HG03108 (cell line): ENCODE results near the gene HERC5.
"Not testable (repeated sequence)": the region's sequence is repeated elsewhere in the genome, so short reads cannot be mapped to it uniquely, and the experiment has no call there.

Experiments
- ATAC-seq: cut with Tn5 transposase; IDR thresholded peaks from one replicate; pipeline ENCODE4 v1.9.1; 2021; ENCODE audit warnings: moderate library complexity; ENCODE audit not compliant: unreplicated experiment

Gene HERC5

GRCh38 chr4:88517825-88518224 is 60.9 kb downstream of the HERC5 start:
- no peak for ATAC-seq

GRCh38 chr4:88518911-88519310 is 62.0 kb downstream of the HERC5 start:
- ATAC-seq = no peak

DNA sequence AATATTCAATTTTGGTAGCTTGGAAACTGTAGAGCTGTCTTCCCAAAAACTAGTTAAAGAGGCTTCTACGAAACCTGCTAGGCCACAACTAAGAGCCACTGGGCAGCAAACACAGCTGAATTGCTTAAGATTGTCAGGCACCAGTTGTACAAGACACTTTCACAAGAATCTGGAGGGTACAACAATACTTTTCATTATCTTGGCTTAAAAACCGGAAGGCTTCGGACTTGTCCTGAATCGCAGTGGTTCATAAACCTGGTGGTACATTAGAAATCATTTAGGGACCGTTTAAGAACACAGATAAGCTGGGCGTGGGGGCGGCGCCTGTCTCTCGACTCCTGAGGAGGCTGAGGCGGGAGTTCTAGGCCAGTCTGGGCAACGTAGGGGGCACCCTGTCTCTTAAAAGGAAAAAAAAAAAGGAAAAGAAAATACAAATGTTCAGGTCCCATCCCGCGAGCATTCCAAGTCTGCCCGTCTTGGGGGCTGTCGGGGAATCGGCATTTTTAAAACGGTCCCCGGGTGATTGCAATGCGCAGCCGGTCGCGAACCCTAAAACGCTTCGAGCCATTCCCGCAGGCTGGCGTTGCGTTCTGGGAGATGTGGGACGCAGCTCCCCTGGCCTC is 65.9 kb downstream of the HERC5 start:
- ATAC-seq = no peak

DNA sequence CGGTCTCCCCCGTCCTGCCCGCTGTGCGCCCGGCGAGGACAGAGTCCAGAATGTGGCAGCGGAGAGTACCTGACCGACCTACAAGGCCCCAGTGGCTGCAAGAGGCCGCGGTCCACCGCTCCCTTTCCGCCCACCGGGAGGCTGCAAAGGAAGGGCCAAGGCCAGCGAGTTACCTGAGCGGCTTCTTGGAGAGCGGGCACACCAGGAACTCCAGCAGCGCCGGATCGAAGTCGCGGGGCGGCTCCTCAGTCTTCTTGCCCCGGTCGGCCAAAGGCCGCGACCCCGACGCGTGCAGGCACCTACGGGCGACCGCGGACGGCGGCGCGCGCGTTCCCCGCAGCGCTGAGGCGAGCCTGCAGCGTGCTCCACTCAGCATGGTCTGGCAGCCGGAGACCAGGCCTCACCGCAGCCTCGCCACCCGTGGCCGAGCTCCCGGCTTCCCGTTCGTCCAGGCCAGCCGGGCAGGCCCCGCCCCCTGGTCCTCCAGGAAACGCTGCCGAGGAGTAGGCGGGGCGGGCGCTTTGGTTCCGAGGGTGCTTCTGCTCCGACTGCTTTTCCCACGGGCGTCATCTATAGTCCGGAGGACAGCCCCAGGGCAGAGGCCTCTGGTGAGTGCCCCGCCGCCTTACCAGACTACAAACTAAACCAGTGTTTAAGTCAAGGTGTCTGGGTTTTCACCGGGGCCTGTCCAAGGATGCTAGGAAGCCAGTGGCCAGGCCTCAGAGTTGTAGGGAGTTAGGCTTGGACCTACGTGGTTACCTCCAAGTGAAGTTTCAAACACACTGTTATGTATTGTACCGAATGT is 66.6 kb downstream of the HERC5 start, which contains the start of gene PYURF:
PYURF (minus strand) TSS at position 452 of the 805 bp plus-strand sequence; CDS start at position 376, 76 bp downstream.
- ATAC-seq = peak; percentile 90

GRCh38 chr4:88524171-88524570 is 67.3 kb downstream of the HERC5 start:
- no peak for ATAC-seq

GRCh38 chr4:88526221-88526815 is 69.4 kb downstream of the HERC5 start:
- ATAC-seq = no peak

- peak; percentile 28 for ATAC-seq
Measured at GRCh38 chr4:88527787-88528186, 70.9 kb downstream of the HERC5 start.

GRCh38 chr4:88528861-88529260 is 71.9 kb downstream of the HERC5 start:
- no peak for ATAC-seq

- no peak for ATAC-seq
Measured at GRCh38 chr4:88531549-88531948, 74.6 kb downstream of the HERC5 start.

DNA sequence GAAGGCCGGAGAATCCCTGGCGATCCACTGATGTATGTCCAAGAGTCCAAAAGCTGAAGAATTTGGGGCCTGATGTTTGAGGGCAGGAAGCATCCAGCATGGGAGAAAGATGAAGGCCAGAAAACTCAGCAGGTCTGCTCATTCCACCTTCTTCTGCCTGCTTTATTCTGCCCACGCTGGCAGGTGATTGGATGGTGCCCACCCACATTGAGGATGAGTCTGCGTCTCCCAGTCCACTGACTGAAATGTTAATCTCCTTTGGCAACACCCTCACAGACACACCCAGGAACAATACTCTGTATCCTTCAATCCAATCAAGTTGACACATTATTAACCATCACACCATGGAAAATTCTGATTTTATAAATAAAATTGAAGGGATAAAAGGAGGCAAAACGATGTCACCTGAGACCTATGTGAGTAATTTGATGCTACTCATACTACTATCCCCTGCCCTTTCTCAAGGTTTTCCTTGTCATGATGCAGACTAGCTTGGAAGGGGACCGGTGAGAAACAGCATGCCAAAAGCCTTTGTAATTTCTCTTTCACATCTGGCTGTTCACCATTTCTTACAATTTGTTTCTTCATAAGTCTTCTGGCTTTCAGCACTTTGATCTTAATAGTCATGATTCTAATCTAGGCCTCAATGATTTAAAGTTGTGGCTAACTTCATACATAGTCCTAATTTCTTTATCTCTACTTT is 76.3 kb downstream of the HERC5 start:
- no peak for ATAC-seq

DNA sequence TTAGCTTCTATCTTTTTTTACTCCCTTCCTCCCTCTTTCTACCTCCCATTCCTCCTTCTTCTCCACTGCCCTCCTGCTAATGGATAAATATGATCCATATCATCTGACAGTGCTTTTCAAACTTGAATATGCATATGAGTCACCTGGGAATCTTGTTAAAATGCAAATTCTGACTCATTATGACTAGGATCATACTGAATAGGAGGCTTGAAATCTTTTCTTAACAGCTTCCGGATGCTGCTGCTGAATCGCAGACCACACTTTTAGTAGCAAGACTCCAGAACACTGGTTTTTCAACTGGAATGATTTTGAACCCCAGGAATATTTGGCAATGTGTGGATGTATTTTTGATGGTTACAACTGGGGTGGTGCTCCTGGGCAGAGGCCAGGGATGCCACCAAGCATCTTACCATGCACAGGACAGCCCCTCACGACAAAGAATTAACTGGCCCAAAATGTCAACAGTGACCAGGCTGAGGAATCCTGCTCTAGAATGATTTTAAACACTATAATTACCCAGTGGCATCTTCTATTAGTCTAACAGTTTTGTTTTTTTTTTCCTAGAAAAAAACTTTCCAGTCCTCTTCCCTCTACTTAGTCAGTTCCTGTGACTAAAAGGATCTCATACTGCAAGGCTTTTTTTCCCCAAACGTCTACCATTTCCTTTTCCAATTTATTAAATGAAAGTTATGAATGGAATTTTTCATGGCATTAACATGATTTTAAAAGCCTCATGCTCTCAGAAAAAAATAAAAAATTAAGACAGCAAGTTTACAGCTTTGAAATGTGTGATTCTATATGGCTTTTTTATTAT is 77.2 kb downstream of the HERC5 start:
- ATAC-seq = no peak

DNA sequence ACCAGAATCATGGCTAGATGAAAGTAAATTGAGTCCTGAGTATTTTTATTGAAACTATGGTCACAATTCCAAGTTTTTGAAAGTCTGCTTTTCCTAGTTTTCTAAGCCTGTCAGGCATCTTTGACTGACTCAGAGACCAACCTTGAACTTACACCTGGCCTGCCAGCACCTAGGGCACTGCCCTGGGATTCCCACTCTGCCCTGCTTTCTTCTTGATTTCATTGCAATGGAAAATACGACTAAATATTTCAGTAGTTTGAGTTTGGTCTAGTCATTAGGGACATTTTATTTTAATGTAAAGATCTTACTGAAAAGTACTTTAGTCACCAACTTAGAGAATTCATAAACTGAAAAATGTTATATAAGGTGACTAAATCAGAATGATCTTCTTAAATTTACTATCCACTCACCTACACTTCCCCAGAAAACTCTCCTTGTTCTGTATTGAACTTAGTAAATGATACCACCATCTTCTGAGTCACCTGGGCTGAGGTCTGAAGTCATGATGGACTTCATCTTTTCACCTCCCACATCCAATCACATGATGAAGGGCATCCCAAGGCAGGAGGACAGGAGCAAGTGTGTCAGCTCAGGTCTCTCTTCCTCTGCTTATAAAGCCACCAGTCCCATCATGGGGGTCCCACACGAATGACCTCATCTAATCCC is 78.3 kb downstream of the HERC5 start:
- ATAC-seq = no peak

GRCh38 chr4:88537709-88538108 is 80.8 kb downstream of the HERC5 start:
- no peak for ATAC-seq

GRCh38 chr4:88539322-88540068 is 82.6 kb downstream of the HERC5 start:
- ATAC-seq = not testable (repeated sequence)

GRCh38 chr4:88549815-88550214 is 92.9 kb downstream of the HERC5 start:
- ATAC-seq = no peak
